IPS-18a (cell line): ENCODE measurements around the gene LIPK.
"Not testable (repeated sequence)": the region's sequence is repeated elsewhere in the genome, so short reads cannot be mapped to it uniquely, and the experiment has no call there.

Source experiments
- H3K27ac ChIP-seq: one replicate; pipeline ENCODE4 v1.5.1; 2013; ENCODE audit warnings: low read length
- H3K27me3 ChIP-seq: one replicate; pipeline ENCODE4 v1.6.1; 2013; ENCODE audit warnings: mild to moderate bottlenecking, low read length; ENCODE audit not compliant: control insufficient read depth, insufficient read depth
- H3K36me3 ChIP-seq: one replicate; pipeline ENCODE4 v1.6.1; 2013; ENCODE audit warnings: low read depth, low read length; ENCODE audit not compliant: control insufficient read depth
- H3K4me1 ChIP-seq: one replicate; pipeline ENCODE4 v1.6.1; 2013; ENCODE audit warnings: low read depth, low read length; ENCODE audit not compliant: control insufficient read depth
- H3K4me3 ChIP-seq: one replicate; pipeline ENCODE4 v1.5.1; 2013; ENCODE audit warnings: low read length
- H3K9ac ChIP-seq: one replicate; pipeline ENCODE4 v1.6.1; 2013; ENCODE audit warnings: mild to moderate bottlenecking, low read length, moderate library complexity
- H3K9me3 ChIP-seq: one replicate; pipeline ENCODE4 v1.6.1; 2013; ENCODE audit warnings: low read depth, low read length; ENCODE audit not compliant: control insufficient read depth

Gene LIPK, protein sequence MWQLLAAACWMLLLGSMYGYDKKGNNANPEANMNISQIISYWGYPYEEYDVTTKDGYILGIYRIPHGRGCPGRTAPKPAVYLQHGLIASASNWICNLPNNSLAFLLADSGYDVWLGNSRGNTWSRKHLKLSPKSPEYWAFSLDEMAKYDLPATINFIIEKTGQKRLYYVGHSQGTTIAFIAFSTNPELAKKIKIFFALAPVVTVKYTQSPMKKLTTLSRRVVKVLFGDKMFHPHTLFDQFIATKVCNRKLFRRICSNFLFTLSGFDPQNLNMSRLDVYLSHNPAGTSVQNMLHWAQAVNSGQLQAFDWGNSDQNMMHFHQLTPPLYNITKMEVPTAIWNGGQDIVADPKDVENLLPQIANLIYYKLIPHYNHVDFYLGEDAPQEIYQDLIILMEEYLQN

GRCh38 chr10:88705958-88706357, at the start of gene LIPK:
Gene LIPK (plus strand): TSS chr10:88706249. CDS start chr10:88724544, 18,295 bp downstream.
- Histone ChIP-seq H3K9me3 (no peaks in the 10 kb centered on the region), H3K27ac (no peak within 1 kb of the TSS), H3K9ac (no peak within 1 kb of the TSS), H3K4me3 (no peak within 1 kb of the TSS), H3K4me1 (peaks cover 31% of the 10 kb centered on the region), H3K27me3 (peaks cover 60% of the 10 kb centered on the region), H3K36me3 (no peaks in the 10 kb centered on the region)

DNA sequence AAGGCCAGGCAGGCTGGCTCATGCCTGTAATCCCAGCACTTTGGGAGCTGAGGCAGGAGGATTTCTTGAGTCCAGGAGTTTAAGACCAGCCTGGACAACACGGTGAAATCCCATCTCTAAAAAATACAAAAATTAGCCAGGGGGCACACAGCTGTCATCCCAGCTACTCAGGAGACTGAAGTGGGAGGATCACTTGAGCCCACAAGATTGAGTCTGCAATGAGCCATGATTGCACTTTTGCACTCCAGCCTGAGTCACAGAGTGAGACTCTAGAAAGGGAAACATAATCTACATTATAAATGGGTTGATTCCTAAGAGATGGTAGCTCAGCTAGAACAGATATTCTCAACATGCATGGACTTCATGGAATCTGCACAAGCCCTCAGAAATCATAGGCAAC, 48.1 kb upstream of the LIPK start:
- no peak overlapping the region for H3K27ac ChIP-seq
- H3K4me3 ChIP-seq: no peak overlapping the region
- no peaks in the 10 kb centered on the region for H3K27me3 ChIP-seq
- no peaks in the 10 kb centered on the region for H3K36me3 ChIP-seq
- H3K9ac ChIP-seq: no peak overlapping the region
- no peaks in the 10 kb centered on the region for H3K4me1 ChIP-seq
- no peaks in the 10 kb centered on the region for H3K9me3 ChIP-seq

- no peak overlapping the region for H3K27ac ChIP-seq
- H3K36me3 ChIP-seq: no peaks in the 10 kb centered on the region
- H3K9me3 ChIP-seq: no peaks in the 10 kb centered on the region
- no peaks in the 10 kb centered on the region for H3K27me3 ChIP-seq
- no peak overlapping the region for H3K9ac ChIP-seq
- H3K4me1 ChIP-seq: no peaks in the 10 kb centered on the region
- no peak overlapping the region for H3K4me3 ChIP-seq
Observed at GRCh38 chr10:88659725-88660597, 46.1 kb upstream of the LIPK start.

GRCh38 chr10:88660598-88660884, 45.5 kb upstream of the LIPK start:
- Histone ChIP-seq H3K4me1 (no peaks in the 10 kb centered on the region), H3K27me3 (no peaks in the 10 kb centered on the region), H3K9me3 (no peaks in the 10 kb centered on the region), H3K27ac (no peak overlapping the region), H3K36me3 (no peaks in the 10 kb centered on the region), H3K9ac (no peak overlapping the region), H3K4me3 (no peak overlapping the region)

- H3K27ac ChIP-seq: no peak overlapping the region
- H3K36me3 ChIP-seq: no peaks in the 10 kb centered on the region
- no peaks in the 10 kb centered on the region for H3K9me3 ChIP-seq
- no peaks in the 10 kb centered on the region for H3K27me3 ChIP-seq
- H3K9ac ChIP-seq: no peak overlapping the region
- H3K4me1 ChIP-seq: no peaks in the 10 kb centered on the region
- H3K4me3 ChIP-seq: no peak overlapping the region
Observed at GRCh38 chr10:88661018-88661417, 45.0 kb upstream of the LIPK start.

- H3K27me3 ChIP-seq: no peaks in the 10 kb centered on the region
Observed at GRCh38 chr10:88661577-88661976, 44.5 kb upstream of the LIPK start.

GRCh38 chr10:88663153-88663552, 42.9 kb upstream of the LIPK start:
- not testable (repeated sequence) for H3K27ac ChIP-seq, H3K9me3 ChIP-seq, H3K36me3 ChIP-seq, H3K4me3 ChIP-seq, H3K27me3 ChIP-seq, H3K4me1 ChIP-seq, H3K9ac ChIP-seq

More at GRCh38 chr10:88661577-88661976, 44.5 kb upstream of the LIPK start:
- no peaks in the 10 kb centered on the region for H3K9me3 ChIP-seq
- no peak overlapping the region for H3K4me3 ChIP-seq
- H3K27ac ChIP-seq: no peak overlapping the region
- no peak overlapping the region for H3K9ac ChIP-seq
- H3K4me1 ChIP-seq: no peaks in the 10 kb centered on the region
- no peaks in the 10 kb centered on the region for H3K36me3 ChIP-seq

DNA sequence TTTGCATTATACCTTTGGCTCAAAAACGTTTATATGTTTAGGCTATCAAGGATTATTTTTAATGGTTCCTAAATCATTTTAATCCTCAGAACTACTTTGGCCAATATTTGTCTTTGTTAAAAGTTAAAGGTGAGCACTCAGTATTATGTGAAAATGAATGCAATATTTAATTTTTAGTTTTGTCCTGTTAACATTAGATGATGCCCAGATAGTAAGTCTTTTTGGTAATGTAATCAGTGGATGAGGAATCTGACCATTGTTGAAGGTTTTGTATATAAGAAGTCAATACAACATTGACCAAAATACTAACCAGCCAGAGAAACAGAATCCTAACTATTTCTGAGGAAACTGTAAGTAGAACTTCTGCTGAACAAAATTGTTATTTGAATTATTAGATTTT, 41.9 kb upstream of the LIPK start, which contains the start of gene LIPF:
Gene LIPF (plus strand): TSS at position 301 of the 400 bp plus-strand sequence. CDS start 2,856 bp downstream, outside the sequence.
- H3K4me1 ChIP-seq: no peaks in the 10 kb centered on the region
- no peaks in the 10 kb centered on the region for H3K9me3 ChIP-seq
- H3K36me3 ChIP-seq: no peaks in the 10 kb centered on the region
- no peak within 1 kb of the TSS for H3K9ac ChIP-seq
- no peaks in the 10 kb centered on the region for H3K27me3 ChIP-seq
- no peak within 1 kb of the TSS for H3K4me3 ChIP-seq
- no peak within 1 kb of the TSS for H3K27ac ChIP-seq

GRCh38 chr10:88668465-88668864, 37.6 kb upstream of the LIPK start:
- H3K4me3 ChIP-seq: no peak overlapping the region
- no peak overlapping the region for H3K9ac ChIP-seq
- H3K27ac ChIP-seq: no peak overlapping the region
- H3K36me3 ChIP-seq: no peaks in the 10 kb centered on the region
- H3K4me1 ChIP-seq: no peaks in the 10 kb centered on the region
- H3K9me3 ChIP-seq: no peaks in the 10 kb centered on the region
- H3K27me3 ChIP-seq: no peaks in the 10 kb centered on the region

DNA sequence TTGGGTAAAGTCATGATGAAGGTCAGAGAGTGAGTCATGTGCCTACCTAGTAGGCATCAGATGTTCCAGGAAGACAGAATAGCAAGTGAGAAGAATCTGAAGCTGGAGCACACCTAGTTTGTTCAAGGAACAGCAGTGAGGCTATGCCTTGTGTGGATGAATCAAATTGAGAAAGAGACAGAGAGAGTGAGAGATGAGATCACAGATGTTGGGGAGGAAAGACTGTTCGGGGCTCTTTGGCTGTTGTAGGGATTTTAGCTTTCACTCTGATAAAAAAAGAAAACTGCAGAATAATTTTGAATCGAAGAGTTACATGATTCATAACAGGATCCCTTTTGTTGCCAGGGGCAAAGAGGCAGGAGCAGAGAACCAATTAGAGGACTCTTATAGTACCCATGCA, 35.6 kb upstream of the LIPK start:
- Histone ChIP-seq H3K36me3 (no peaks in the 10 kb centered on the region), H3K4me3 (no peak overlapping the region), H3K27me3 (no peaks in the 10 kb centered on the region), H3K4me1 (no peaks in the 10 kb centered on the region), H3K9me3 (no peaks in the 10 kb centered on the region), H3K27ac (no peak overlapping the region), H3K9ac (no peak overlapping the region)

- Histone ChIP-seq H3K4me1 (no peaks in the 10 kb centered on the region), H3K36me3 (no peaks in the 10 kb centered on the region), H3K9ac (no peak overlapping the region), H3K27me3 (no peaks in the 10 kb centered on the region), H3K9me3 (no peaks in the 10 kb centered on the region), H3K27ac (no peak overlapping the region), H3K4me3 (no peak overlapping the region)
Observed at GRCh38 chr10:88672041-88672440, 34.0 kb upstream of the LIPK start.
